ENCODE measurements around the gene FMN2.

GRCh38 chr1:240517891-240518290, 426.2 kb downstream of the FMN2 start:
- TF ChIP-seq CTCF (IDR thresholded peaks at IDR 0.05; ENCODE audit: insufficient read depth, low read length) (no peak), POLR2AphosphoS5 (IDR thresholded peaks at IDR 0.05; ENCODE audit: low read depth) (no peak), REST (IDR thresholded peaks at IDR 0.05; ENCODE audit: insufficient replicate concordance, low read depth) (no peak)
